GM19324 (cell line): ENCODE data around the gene ARRB1.
"Not testable (repeated sequence)": the region's sequence is repeated elsewhere in the genome, so short reads cannot be mapped to it uniquely, and the experiment has no call there.

Experiments used
- ATAC-seq: cut with Tn5 transposase; IDR thresholded peaks from one replicate; pipeline ENCODE4 v1.9.1; 2021; ENCODE audit warnings: mild to moderate bottlenecking, moderate library complexity; ENCODE audit not compliant: unreplicated experiment, low FRiP score

ARRB1 gene

DNA sequence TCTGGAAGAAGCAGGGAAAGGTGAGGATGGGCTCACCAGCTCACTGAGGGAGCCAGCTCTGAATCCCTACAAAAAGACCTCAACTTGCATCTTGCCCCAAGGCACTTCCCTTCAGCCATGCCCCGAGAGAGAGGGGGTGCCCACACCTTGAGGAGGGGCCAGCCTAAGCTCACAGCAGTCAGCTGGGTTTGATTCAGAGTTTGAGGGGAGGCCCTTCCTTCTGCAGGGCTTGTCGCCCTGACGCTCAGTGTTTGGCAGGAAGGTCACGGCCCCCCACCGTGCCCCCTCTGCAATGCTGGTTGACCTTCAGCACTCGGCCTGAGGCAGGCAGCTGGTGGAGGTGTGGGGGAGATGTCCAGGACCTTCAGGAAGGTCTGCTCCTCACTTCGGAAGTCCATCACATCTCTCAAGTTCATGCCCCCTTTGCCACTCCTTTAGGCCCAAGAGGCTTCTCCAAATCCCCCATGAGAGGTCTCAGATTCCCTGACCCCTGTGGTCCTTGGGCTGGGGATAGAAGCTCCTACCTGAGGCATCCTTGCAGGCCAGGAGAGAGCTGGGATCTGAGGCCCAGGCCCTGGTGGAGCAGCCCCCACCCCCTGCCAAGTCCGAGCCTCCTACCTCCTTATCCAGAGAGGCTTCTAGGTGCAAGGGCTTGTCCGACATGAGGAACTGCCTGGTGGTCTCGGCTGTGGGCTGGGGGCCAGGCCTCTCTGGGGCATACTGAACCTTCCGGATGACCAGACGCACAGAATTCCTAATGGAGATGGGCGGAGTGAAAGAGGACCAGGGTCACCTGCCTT lies 73.3 kb downstream of the ARRB1 start:
- no peak for ATAC-seq

DNA sequence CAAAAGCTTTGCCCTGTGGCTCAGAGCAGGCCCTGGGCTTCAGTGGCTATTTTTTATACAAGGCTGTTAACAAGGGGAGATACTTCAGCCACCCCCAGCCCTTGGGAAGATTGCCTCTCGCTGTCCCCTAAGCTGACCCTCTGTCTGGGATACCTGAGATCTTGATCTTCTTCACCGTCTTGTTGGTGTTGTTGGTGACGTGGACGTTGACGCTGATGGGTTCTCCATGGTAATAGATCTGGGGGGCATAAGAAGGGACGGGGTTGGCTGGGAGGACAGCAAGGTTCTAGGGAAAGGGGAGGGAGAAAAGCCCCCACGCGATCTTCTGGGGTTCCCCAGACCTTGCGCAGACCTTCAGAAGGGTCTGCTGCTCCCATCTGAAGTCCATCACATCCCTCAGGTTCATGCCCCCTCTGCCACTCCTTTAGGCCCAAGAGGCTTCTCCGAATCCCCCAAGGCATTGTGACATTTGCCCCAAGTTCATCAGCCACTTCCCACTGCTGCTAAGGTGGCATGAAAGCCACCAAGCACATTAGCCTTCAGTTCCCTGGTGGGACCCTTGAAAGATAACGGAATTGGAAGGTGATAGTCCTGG lies 74.2 kb downstream of the ARRB1 start:
- ATAC-seq, result no peak

DNA sequence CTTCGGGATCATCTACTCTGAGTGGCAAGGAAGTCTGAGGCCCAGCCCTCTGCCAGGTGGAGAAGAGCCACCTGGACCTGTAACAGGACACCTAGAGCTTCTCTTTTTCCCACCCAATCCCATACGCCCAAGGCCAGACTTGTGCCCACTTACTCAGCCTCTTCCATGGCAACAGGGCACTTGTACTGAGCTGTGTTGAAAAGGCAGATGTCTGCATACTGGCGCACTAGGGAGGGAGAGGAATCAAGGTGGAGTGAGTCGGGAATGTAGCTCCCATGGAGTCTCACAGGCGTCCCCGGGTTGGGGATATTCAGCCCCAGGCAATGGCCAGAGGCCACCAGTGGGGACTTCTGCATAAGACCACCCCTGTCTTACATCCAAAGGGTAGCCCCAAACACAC lies 74.8 kb downstream of the ARRB1 start:
- no peak for ATAC-seq

DNA sequence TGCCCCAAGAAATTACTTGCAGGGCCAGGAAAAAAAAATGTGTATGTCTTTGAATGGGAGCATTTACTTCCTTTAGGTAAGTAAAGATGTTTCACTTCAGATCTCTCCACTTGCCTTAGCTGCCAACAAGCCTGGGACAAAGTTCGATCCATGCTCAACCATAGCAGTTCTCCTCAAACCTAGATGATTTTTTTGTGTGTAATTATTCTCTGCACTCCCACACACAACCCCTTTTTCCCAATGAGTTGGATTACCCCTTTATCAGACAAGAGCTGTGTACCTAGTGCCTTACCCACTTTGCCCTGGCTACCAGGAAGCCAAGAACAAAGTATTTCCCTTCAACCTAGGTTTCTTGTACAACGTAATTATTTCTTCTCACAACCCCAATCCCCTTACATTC lies 75.3 kb downstream of the ARRB1 start:
- no peak for ATAC-seq

DNA sequence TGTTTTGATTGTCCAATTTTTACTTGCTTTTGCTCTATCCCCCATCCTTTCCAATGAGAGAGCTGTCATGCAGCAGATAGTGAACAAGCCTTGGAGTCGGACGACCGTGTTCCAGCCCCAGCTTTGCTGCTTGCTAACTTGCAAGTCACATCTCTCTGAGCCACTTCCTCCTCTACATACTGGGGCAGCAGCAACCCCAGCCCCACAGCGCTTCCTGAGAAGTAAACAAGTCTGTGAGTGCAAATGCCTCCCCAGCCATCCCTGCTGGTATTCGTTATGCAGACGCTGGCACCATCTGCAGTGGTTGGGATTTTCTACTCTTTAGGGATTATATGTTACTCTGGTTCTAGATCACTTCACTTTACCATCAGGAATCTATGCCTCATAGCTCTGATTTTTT lies 75.9 kb downstream of the ARRB1 start:
- no peak for ATAC-seq

DNA sequence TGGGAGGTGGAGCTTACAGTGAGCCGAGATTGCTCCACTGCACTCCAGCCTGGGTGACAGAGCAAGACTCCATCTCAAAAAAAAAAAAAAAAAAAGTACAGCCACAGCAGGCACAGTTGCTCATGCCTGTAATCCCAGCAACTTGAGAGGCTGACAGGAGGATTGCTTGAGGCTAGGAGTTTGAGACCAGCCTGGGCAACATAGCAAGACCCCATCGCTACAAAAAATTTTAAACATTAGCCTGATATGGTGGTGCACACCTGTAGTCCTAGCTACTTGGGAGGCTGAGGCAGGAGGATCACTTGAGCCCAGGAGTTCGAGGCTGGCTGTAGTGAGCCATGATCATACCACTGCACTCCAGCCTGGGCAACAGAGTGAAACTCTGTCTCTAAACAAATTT lies 76.7 kb downstream of the ARRB1 start:
- not testable (repeated sequence) for ATAC-seq

DNA sequence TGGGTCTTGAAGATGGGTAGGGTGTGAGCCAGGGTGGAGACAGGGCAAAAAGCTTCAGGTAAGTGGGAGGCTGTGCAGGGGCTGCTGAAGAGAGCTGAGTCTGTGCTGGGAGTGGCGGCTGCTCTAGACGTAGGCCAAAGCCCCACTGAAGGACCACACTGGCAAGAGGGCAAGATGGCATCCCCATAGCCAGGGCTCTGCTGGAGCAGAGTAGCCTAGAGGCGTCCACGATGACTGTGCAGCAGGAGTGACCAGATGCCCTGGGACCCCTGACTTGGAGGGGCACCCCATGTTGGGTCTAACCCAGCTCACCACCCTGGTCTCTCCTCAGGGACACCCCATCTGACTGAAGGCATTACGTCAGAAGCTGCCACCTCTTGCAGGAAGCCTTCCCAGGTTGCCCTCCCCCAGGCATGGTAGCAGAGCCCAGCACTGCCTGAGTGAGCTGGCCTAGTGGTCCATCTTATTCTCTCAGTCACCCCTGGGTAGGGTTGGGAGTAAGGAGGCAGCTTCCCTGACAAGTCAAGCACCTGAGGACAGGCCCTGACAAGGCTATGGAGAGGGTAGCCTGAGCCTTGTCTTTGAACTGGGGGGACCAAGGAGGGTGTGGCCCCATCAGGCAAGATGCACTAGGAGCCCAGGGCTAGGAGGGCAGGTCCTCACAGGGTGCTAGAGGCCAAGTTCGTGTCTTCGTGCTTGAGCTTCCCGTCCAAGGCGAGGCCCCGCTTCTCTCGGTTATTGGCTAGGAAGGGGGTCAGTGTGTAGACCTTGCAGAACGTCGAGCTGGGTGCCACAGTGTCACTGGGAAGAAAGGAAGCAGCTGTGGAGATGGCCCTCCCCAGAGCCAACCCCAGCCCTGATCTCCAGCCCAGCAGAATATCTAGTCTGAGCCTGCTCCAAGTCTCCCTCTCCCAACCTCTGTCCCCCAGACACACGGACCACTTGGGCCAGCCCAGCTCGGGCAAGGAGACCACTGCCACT lies 77.8 kb downstream of the ARRB1 start:
- ATAC-seq, result no peak

DNA sequence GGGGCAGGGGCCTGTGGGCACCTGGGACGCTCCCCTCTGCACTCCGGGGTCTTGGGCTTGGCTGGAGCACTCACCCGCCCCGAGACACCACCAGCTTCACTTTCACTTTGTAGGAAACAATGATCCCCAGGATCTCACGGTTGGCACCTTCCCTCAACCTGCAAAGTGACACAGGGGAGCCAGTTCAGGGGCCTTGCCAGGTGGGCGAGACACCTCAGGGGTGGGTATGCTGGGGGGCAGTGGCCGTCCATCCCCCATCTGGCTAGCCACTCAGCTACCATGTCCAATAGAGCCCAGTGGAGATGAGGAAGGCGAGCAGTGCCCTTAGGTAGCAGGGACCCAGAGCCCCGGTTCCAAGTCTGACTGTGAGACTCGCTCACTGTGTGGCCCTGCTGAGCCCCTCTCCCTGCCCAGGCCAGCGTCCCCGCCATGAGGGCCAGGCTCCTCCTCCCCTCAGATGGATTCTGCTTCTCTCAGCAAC lies 78.6 kb downstream of the ARRB1 start:
- no peak for ATAC-seq

DNA sequence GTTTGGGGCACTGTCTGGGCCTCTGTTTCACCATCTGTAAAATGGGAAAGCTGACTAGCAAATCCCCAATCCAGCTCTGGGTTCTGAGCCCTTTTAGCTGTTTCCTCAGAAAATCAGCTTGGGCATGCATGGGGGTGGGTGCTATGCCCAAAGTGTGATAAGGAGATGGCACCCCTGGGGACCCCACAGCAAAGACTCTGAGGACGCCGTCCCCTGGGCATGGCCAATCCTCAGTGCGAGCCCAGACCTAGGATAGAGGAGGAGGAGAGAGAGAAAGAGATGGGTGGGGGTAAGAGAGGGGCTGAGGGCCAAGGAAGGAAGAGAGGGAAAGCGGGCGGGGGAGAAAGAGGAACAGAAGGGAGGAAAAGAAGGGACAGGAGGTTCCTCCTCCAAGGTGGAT lies 79.1 kb downstream of the ARRB1 start:
- no peak for ATAC-seq

DNA sequence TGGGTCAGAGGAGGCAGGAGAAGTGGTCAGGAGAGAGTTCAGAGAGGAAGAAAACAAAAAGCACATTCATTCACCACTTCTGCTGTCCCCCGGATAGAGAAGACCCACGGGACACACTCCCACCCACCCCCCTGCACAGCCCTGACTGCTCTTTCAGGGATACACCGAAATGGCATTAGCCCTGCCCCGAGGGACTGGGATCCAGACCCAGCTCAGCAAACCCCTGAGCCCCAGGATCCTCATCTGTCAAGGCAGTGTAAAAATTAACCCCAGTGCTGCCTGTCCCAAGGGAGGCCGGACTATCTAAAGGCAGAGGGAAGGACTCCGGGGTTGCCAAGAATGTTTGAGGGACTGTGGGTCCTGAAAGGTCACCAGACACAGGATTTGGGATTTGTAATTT lies 79.7 kb downstream of the ARRB1 start:
- ATAC-seq, result no peak

DNA sequence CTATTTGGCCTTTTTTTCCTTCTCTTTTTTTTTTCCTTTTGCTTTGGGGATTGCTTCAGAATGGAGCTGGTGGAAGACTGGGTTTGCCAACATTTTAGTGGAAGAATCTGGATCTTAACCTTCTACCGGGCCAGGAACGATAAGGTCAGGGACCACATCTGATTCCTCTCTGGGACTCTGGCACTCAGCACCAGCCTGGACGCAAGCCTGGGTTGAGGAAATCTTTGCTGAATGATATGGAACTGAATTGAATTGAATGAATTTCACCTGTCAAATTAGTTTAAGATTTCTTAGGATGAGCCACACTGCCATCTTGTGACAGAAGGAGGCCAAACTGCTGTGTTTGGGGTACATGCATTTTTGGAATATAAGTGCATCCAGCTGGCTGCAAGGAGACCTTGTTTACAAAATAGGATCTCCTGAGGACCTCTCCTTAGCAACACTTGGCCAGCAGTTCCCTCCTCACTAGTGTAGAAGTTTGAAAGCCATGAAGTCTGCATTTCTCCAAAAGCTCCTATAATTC lies 80.5 kb downstream of the ARRB1 start:
- no peak for ATAC-seq

DNA sequence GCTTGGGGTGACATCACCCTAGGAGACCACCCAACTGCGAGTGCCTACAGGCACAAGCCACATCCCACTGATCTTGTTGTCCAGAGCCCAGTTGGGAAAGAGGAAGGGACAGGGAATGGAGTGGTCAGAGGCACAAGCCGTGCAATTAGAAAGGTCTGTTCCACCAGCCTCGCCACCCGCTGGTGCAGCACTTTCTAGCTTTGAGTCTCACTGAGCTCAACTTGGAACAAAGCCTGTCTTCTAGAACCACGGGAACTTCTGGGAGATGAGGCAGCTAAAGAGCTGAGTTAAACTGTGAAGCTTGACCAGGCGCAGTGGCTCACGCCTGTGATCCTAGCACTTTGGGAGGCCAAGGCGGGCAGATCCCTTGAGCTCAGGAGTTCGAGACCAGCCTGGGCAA lies 81.6 kb downstream of the ARRB1 start:
- ATAC-seq, result no peak

DNA sequence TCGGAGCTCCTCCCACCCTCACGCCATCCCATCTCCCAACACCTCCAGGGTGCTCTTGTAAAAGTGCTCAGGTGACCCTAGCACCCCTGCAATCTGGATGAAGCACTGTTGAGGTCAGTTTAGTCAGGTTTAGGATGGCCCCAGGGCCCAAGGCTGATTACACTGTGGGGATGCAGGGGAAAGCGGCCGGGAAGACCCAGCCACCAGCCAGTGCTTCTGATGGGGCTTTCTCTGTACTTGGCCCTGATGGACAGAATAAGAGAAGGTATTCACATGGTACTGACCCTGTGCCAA lies 82.1 kb downstream of the ARRB1 start:
- ATAC-seq, result no peak

DNA sequence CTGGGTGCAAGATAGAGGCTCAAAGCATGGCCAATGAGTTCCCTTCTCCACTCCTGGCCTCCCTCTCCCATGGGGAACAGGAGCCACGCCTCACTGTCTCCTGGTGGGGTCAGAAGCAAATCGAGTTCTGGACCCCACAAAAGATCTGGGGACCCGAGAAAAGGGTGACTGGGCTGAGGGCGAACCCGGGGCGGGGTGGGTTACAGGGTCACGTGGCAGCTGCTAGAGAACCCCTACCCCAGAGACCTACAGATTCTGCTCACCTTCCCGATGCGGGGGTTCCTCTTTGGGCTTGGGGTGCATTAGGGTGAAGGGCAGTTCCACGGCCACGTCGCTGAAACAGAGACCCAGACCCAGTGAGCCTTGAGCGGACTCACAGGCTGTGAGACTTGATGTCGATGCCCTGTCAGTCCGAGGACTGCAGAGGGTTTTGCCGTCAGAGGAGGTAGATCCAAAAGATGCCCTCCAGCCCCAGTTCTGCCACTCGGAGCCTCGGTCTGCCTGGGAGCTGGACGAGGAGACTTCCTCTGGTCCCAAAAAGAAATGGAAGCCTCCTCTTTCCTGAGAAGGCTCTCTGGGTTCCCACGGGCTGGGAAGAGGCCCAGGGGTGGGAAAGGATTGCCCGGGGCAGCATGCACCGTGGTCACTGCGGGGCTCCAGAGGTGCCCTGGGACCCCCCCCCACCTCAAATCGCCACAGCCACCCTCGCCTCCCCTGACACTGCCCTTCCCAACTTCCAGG lies 82.7 kb downstream of the ARRB1 start:
- no peak for ATAC-seq

DNA sequence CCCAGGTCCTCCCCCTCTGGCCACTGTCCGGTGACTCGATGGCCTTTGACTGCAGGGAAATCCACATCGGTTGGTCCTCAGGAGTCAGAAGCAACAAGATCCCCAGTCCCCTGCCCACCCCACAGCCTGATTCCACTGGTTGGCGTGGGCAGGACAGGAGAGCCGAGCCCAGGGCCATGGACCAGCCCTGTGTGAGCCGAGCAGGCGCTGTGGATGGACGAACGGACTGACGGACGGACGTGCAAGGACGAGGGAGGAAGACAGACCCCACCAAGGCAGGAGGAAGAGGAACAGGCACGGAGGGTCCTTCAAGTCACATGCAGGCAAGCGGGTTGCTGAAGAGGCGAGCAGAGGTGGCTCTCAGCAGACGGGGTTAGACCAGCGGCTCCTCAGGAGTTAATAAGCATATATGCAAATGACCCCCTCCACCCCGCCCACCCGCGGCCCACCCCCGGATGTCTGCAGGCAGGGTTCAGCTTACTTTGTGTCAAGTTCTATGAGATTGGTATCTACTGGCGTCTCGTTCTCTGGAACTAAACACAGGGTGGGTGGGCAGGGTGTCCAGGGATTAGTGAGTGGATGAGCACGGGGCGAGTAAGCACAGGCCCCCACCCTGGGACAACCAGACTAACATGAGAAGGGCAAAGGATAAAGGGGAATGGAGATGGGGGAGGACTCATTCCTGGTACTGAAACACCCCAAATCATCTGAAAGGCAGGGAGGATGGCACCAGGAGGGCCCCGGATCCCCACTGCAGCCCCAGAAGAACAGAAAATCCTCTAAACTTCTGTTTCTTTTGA lies 84.1 kb downstream of the ARRB1 start:
- no peak for ATAC-seq

DNA sequence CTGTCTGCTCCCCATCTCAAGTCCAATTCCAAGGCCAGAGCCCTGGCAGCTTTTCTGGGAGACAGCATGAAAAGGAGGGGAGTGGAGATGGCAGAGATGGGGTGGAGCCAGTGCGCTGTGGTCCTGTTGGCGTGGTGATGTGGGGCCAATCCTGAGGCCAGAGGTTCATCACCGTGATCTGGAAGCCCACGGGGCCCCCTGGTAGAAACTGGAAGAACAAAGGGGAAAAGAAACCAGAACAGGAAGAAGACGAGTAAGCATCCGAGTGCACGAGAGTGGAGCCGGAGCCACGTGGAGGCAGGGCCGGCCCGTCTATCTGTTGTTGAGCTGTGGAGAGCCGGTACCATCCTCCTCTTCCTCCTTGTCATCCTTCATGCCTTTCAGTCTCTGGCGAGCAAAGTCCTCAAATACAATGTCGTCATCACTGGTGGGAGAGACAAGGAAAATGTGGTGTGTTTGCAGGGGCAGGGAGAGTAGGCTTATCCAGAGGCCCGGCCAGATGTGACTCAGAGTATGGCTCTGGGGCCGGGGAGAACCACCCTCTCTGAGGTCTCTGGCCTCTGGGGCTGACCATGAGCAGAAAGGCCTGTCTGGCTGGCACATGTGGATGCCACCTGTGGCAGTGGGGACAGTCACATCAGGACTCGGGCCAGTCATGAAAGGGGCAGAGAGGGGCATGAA lies 85.5 kb downstream of the ARRB1 start:
- no peak for ATAC-seq

DNA sequence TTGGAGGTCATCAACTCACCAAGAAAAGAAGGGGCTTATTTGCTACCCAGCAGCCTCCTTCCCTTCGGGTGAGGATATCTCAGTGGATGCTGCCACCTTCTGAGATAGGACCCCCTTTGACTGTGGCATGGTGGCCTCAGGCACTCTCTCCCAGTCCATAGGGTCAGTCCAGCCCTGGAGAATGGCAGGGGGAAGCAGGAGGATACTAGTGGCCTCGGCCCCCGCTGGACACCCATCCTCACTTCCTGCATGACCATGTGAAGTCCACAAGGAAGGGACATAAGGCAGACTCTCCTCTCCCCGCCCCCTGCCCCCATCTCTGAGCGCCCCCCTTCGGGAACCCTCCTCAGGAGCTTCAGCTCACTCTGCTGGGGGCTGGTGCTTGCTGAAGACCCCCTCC lies 86.5 kb downstream of the ARRB1 start:
- ATAC-seq, result no peak

DNA sequence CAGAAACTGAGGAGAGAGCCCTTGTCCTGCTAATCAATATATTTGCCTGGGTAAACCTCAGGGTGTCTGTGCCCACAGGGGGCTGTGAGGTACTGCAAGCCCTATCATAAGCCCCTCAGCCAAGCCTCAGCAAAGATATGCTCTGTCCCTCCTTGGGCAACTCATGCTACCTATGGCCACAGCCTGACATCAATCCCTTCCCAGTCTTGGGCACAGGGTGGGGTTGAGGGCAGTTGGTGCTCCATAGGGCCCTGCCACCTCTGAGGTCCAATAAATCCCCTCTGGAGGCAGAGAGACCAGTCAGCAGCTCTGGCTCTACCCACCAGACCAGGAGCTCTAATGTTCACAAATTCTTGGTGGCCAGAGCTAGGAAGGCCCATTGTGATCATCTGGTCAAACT lies 87.1 kb downstream of the ARRB1 start:
- no peak for ATAC-seq

DNA sequence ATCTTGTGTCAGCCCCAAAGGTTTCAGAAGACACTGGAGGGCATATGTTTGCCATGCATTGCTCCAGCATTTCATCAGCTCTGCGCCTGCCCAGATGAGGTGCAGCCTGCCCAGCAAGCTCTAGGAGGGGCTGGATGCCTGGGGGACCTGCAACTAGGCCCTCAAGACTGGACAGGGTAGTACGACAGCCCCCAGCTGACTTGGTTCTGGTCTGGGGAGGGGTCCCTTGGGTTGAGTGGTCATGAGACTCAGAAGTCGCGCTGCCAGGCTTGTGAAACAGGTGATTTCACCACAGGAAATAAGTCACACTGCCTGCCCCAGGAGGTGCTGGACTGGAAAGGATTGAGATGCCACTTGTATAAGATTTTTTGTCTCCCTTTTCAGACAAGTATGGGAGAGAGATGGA lies 87.5 kb downstream of the ARRB1 start:
- ATAC-seq, result no peak
